Nephron progenitor cell (in vitro differentiated cells): ENCODE results near the gene ASIC3.
A peak's percentile ranks its signal among the peaks of the same experiment; 100 is the strongest.

Experiments used
- DNase-seq: peaks from one replicate; pipeline ENCODE4 v3.0.0; 2021
- H3K27ac Mint-ChIP-seq: 2 replicates; pipeline ENCODE4 v1.8.0; 2021; ENCODE audit warnings: mild to moderate bottlenecking, moderate library complexity, mixed read lengths
- H3K27me3 Mint-ChIP-seq: 2 replicates; pipeline ENCODE4 v1.8.0; 2021; ENCODE audit warnings: mild to moderate bottlenecking, low read depth, mixed read lengths; ENCODE audit not compliant: poor library complexity
- H3K36me3 Mint-ChIP-seq: 2 replicates; pipeline ENCODE4 v1.8.0; 2021; ENCODE audit warnings: low read depth, mixed read lengths
- H3K4me1 Mint-ChIP-seq: 2 replicates; pipeline ENCODE4 v1.8.0; 2021; ENCODE audit warnings: mixed read lengths
- H3K4me3 Mint-ChIP-seq: 2 replicates; pipeline ENCODE4 v1.8.0; 2021; ENCODE audit warnings: mild to moderate bottlenecking, moderate library complexity, mixed read lengths
- H3K9me3 Mint-ChIP-seq: 2 replicates; pipeline ENCODE4 v1.8.0; 2021; ENCODE audit warnings: mild to moderate bottlenecking, moderate library complexity, mixed read lengths
- TF ChIP-seq, protein P1 (sequence below): fragments of 200-600 bp; sonication (generic); IDR thresholded peaks from 2 replicates; pipeline ENCODE4 v1.5.0; 2021; ENCODE audit warnings: antibody characterized with exemption

Gene ASIC3

DNA sequence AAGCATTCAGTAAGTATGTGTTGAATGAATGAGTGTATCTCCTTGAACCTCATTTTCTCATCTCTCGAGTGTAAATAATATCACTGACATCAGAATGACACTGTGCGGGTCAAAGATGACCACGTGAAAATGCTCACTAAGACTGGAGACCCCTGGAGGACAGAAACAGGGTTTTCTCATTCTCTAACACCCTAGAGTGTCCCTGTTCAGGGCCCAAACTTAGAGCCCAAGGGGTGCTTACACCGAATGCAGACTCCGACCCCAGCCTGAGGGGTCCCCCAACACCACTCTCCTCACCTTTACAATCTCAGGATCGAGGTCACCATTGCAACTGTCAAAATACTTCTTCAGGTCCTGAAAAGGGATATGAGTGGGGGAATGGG, 7.9 kb downstream of the ASIC3 start:
- H3K4me3 Mint-ChIP-seq, result peak overlapping the region; percentile 92
- no peak overlapping the region for H3K27ac Mint-ChIP-seq
- no peaks in the 10 kb centered on the region for H3K9me3 Mint-ChIP-seq
- no peaks in the 10 kb centered on the region for H3K36me3 Mint-ChIP-seq
- H3K27me3 Mint-ChIP-seq, result peaks cover 44% of the 10 kb centered on the region
- H3K4me1 Mint-ChIP-seq, result peaks cover 39% of the 10 kb centered on the region
- no peak for DNase-seq
- TF ChIP-seq, protein P1, sequence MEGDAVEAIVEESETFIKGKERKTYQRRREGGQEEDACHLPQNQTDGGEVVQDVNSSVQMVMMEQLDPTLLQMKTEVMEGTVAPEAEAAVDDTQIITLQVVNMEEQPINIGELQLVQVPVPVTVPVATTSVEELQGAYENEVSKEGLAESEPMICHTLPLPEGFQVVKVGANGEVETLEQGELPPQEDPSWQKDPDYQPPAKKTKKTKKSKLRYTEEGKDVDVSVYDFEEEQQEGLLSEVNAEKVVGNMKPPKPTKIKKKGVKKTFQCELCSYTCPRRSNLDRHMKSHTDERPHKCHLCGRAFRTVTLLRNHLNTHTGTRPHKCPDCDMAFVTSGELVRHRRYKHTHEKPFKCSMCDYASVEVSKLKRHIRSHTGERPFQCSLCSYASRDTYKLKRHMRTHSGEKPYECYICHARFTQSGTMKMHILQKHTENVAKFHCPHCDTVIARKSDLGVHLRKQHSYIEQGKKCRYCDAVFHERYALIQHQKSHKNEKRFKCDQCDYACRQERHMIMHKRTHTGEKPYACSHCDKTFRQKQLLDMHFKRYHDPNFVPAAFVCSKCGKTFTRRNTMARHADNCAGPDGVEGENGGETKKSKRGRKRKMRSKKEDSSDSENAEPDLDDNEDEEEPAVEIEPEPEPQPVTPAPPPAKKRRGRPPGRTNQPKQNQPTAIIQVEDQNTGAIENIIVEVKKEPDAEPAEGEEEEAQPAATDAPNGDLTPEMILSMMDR, result no peak

DNA sequence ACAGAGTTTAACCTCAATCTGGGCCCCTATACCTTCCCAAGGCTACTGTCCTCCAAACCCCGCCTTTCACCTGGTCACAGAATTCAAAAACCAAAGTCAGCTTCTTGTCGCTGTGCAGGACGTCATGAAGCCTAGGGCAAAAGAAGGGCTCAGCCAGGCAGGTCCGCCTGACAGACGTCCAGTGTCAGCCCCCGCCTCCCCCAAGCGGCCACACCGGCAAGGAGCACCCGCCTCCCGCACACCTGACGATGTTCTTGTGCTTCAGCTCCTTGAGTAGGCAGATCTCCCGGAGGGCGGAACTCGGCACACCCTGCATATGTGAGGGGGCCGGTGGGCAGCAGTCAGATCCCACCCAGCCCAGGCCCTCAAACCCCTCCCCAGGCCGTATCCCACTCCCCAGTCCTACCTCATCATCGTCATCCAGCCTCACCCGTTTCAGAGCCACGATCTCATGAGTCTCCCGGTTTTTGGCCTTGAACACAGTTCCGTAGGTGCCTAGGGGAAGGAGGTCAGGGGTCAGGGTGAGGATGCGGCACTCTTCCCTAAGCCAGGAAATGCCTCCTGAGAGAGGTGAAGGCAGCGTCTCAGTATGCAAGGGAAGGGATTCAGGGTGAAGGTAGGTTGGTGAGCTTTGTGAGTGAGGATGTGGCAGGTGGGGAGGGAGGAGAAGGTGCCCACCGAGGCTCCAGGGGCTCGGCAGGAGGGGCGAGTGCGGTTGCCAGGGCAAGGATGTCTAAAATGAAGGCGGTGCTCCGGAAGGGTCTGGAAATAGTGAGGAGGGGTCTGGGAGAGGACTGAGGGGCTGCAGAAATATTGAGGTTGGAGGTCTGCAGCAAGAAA, 8.6 kb downstream of the ASIC3 start:
- TF ChIP-seq, protein P1, result no peak
- Mint-ChIP-seq H3K36me3 (no peaks in the 10 kb centered on the region), H3K4me1 (peaks cover 45% of the 10 kb centered on the region), H3K27ac (peak overlapping the region; percentile 30), H3K9me3 (no peaks in the 10 kb centered on the region), H3K27me3 (peaks cover 42% of the 10 kb centered on the region), H3K4me3 (peak overlapping the region; percentile 92)
- DNase-seq, result peak; percentile 46

DNA sequence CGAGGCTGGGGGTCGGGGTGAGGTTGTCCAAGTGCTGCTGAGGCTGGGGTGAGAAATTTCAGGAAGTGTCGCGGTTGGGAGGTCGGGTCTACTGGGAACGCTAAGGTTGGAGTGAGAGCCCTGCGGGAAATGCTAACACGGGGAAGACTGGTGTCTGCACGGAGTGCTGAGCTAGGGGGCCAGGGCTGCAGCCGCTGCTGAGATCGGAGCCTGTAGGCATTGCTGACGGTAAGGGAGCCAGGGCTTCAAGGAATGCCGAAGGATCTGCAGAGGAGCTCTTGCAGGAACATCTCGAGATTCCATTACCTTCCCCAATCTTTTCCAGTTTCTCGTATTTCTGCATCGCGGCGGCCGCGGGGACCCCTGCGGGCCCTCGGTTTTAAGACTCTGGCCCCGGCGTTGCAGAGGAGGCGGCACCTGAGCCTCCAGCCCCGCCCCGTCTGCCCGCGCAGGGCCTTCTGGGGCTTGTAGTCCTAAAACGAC, 9.2 kb downstream of the ASIC3 start, which contains the start of gene CDK5:
CDK5 (minus strand) TSS at position 392 of the 483 bp plus-strand sequence; CDS start at position 343, 49 bp downstream.
- DNase-seq, result no peak
- peaks cover 36% of the 10 kb centered on the region for H3K27me3 Mint-ChIP-seq
- peaks cover 49% of the 10 kb centered on the region for H3K4me1 Mint-ChIP-seq
- no peaks in the 10 kb centered on the region for H3K9me3 Mint-ChIP-seq
- TF ChIP-seq, protein P1, result no peak
- peak within 1 kb of the TSS; percentile 77 for H3K27ac Mint-ChIP-seq
- H3K4me3 Mint-ChIP-seq, result peak within 1 kb of the TSS; percentile 92
- no peaks in the 10 kb centered on the region for H3K36me3 Mint-ChIP-seq

DNA sequence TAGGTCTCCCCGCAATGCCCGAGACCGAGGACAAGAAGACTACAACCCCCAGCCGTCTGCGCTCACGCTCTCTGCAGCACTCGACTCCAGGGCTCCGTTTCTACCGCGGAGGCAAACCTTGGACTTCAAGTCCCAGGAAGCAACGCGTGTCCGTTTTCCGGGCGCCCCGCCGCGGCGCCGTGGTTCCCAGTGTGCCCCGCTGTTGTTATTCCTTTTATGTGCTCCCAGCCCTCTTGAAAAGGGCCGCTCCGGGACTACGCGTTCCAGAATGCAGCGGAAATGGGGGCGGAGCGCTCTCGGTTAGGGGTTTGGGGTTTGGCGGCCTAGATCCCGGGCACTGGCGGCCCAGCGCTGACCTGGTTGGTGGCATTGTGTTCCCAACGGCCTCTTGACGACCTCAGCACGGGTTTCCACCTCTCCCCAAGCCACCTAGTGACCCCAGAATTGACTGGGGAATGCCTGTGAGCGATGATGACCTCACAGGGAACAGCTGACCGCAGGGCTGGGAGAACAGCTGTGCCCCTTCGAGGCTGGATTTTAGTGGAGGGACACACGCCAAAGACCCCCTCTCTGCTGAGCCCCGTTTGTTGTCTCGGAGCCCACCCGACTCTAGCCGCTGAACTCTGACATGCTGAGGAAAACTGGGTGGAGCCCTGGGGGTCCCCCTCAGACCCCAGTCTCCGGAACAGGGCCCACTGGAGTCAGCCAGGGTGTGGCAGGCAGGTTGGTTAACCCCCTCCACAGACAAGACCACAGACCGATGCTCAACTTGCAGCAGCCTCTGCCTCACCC, 9.9 kb downstream of the ASIC3 start:
- Mint-ChIP-seq H3K36me3 (no peaks in the 10 kb centered on the region), H3K27me3 (peaks cover 32% of the 10 kb centered on the region), H3K4me3 (peak overlapping the region; percentile 92), H3K27ac (peak overlapping the region; percentile 77), H3K9me3 (no peaks in the 10 kb centered on the region), H3K4me1 (peaks cover 50% of the 10 kb centered on the region)
- peak; percentile 95 for DNase-seq
- TF ChIP-seq, protein P1, result no peak

DNA sequence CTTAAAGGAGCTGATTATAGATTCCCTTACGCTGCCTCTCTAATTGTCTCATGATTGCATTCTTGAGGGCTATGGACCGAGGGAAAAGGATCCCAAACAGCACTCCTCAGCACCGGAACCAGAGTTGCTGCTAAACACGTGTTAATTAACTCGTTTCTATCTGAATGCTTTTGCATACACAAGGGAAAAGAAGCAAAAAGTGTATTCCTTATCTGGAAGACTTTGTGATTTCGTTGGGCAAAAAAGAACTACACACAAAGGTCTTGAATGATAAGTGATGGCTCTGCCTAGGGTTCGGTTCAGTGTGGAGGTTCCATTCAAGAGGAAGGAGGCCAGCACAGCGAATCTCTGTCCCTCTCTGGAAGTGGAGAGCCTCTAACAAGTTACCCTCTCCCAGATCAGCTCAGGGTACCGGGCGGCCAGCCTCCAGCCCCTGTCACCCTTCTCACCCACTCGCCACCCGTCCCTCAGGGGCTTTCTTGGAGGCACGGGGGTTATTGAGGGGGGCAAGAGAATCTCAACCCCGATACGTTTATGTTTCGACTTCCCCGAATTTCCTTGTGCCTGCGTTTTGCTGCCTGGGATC, 10.5 kb downstream of the ASIC3 start:
- no peak for DNase-seq

More for the DNA sequence above, 10.5 kb downstream of the ASIC3 start:
- Mint-ChIP-seq H3K4me3 (peak overlapping the region; percentile 92), H3K4me1 (peaks cover 55% of the 10 kb centered on the region), H3K9me3 (no peaks in the 10 kb centered on the region), H3K27ac (peak overlapping the region; percentile 77), H3K27me3 (peaks cover 32% of the 10 kb centered on the region), H3K36me3 (no peaks in the 10 kb centered on the region)
- TF ChIP-seq, protein P1, result no peak
